ENCODE data around the gene CDH4.

Gene CDH4

DNA sequence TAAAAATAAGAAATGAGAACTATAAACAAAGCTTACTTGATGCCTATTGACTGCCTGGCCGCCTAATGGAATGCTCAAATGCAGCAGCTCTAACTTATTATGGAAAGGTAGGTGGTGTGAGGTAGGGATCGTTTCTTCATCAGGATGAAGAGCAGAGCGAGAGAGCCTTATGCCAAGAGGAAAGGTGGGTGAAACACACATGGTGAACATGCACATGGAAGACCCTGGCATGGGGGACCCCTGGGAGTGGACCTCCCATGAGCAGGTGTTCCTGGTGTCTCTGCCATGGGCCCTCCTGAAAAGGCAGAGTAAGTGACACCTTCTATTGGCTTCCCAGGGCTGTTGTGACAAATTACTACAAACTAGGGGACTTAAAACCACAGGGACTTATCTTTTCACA, 130.1 kb downstream of the CDH4 start:
- ATAC-seq (replicated peaks; ENCODE audit: extremely low read depth, poor library complexity, severe bottlenecking) (no peak), DNase-seq (ENCODE audit: low spot score in 2 of 2) (no peak)
- H3K27ac Mint-ChIP-seq (ENCODE audit: low read depth), result no peak overlapping the region
- H3K36me3 Mint-ChIP-seq (ENCODE audit: insufficient read depth), result no peaks in the 10 kb centered on the region
- no peak overlapping the region for H3K4me3 Mint-ChIP-seq
- no peaks in the 10 kb centered on the region for H3K27me3 Mint-ChIP-seq
- no peaks in the 10 kb centered on the region for H3K4me1 Mint-ChIP-seq
- no peaks in the 10 kb centered on the region for H3K9me3 Mint-ChIP-seq

GRCh38 chr20:61385296-61385695, 133.2 kb downstream of the CDH4 start:
- Mint-ChIP-seq H3K36me3 (ENCODE audit: insufficient read depth) (no peaks in the 10 kb centered on the region), H3K27me3 (no peaks in the 10 kb centered on the region), H3K4me1 (no peaks in the 10 kb centered on the region), H3K4me3 (no peak overlapping the region), H3K27ac (ENCODE audit: low read depth) (no peak overlapping the region), H3K9me3 (no peaks in the 10 kb centered on the region)
- ATAC-seq (replicated peaks; ENCODE audit: extremely low read depth, poor library complexity, severe bottlenecking) (no peak), DNase-seq (ENCODE audit: low spot score in 2 of 2) (no peak)

DNA sequence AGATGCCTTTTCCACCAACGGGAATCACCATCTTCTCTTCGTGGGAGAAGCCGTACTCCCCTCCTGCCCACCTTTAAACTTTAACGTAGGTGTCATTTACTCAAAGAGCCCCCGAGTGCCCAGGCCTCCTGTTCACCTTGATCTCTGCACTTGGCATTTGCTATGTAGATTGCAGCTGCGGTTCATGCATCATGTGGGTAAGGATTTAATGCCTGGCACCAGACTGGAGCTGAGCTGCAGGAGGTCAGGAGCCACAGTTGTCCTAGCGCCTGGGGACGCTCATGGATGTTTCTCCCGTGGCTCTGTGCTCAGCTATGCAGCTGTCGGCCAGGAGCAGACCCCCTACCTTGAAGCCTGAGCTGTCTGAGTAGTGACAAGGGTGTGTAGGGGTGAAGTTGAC, 133.7 kb downstream of the CDH4 start:
- Mint-ChIP-seq H3K27ac (ENCODE audit: low read depth) (no peak overlapping the region), H3K9me3 (no peaks in the 10 kb centered on the region), H3K4me1 (no peaks in the 10 kb centered on the region), H3K4me3 (no peak overlapping the region), H3K27me3 (no peaks in the 10 kb centered on the region), H3K36me3 (ENCODE audit: insufficient read depth) (no peaks in the 10 kb centered on the region)
- DNase-seq (ENCODE audit: low spot score in 2 of 2), result no peak
- ATAC-seq (replicated peaks; ENCODE audit: extremely low read depth, poor library complexity, severe bottlenecking), result no peak

- ATAC-seq (replicated peaks; ENCODE audit: extremely low read depth, poor library complexity, severe bottlenecking), result no peak
- Mint-ChIP-seq H3K36me3 (ENCODE audit: insufficient read depth) (no peaks in the 10 kb centered on the region), H3K27me3 (no peaks in the 10 kb centered on the region), H3K4me3 (no peak overlapping the region), H3K27ac (ENCODE audit: low read depth) (no peak overlapping the region), H3K4me1 (no peaks in the 10 kb centered on the region), H3K9me3 (no peaks in the 10 kb centered on the region)
- DNase-seq (ENCODE audit: low spot score in 2 of 2), result no peak
Measured at GRCh38 chr20:61387204-61387953, 135.3 kb downstream of the CDH4 start.

GRCh38 chr20:61387954-61388348, 135.9 kb downstream of the CDH4 start:
- ATAC-seq (replicated peaks; ENCODE audit: extremely low read depth, poor library complexity, severe bottlenecking), result no peak
- H3K4me1 Mint-ChIP-seq, result no peaks in the 10 kb centered on the region
- no peak for DNase-seq (ENCODE audit: low spot score in 2 of 2)
- no peak overlapping the region for H3K27ac Mint-ChIP-seq (ENCODE audit: low read depth)
- no peaks in the 10 kb centered on the region for H3K27me3 Mint-ChIP-seq
- H3K36me3 Mint-ChIP-seq (ENCODE audit: insufficient read depth), result no peaks in the 10 kb centered on the region
- H3K9me3 Mint-ChIP-seq, result no peaks in the 10 kb centered on the region
- H3K4me3 Mint-ChIP-seq, result no peak overlapping the region

GRCh38 chr20:61389077-61389476, 137.0 kb downstream of the CDH4 start:
- Mint-ChIP-seq H3K9me3 (no peaks in the 10 kb centered on the region), H3K4me1 (no peaks in the 10 kb centered on the region), H3K27me3 (no peaks in the 10 kb centered on the region), H3K4me3 (no peak overlapping the region), H3K27ac (ENCODE audit: low read depth) (no peak overlapping the region), H3K36me3 (ENCODE audit: insufficient read depth) (no peaks in the 10 kb centered on the region)
- DNase-seq (ENCODE audit: low spot score in 2 of 2), result no peak
- no peak for ATAC-seq (replicated peaks; ENCODE audit: extremely low read depth, poor library complexity, severe bottlenecking)

DNA sequence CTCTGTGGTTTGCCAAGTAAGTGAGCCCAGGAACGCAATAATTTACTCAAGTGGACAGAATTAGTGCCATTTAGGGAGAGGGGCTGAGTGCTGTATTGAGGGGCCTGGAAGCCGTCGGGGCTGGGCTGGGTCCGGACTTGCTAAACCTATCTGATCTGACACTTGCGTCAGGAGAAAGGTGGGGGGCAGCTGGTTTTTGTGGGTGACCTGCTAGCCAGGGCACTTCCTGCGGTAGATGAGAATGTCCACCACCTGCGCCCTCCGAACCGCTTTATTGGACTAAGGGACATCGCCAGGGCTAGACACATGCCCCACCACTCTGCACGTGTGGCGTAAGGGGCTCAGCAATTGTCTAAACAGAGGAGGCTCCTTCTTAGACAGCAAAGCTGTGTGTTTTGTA, 139.1 kb downstream of the CDH4 start:
- Mint-ChIP-seq H3K4me3 (no peak overlapping the region), H3K9me3 (no peaks in the 10 kb centered on the region), H3K4me1 (no peaks in the 10 kb centered on the region), H3K27ac (ENCODE audit: low read depth) (no peak overlapping the region), H3K36me3 (ENCODE audit: insufficient read depth) (no peaks in the 10 kb centered on the region), H3K27me3 (no peaks in the 10 kb centered on the region)
- DNase-seq (ENCODE audit: low spot score in 2 of 2), result no peak
- ATAC-seq (replicated peaks; ENCODE audit: extremely low read depth, poor library complexity, severe bottlenecking), result no peak

DNA sequence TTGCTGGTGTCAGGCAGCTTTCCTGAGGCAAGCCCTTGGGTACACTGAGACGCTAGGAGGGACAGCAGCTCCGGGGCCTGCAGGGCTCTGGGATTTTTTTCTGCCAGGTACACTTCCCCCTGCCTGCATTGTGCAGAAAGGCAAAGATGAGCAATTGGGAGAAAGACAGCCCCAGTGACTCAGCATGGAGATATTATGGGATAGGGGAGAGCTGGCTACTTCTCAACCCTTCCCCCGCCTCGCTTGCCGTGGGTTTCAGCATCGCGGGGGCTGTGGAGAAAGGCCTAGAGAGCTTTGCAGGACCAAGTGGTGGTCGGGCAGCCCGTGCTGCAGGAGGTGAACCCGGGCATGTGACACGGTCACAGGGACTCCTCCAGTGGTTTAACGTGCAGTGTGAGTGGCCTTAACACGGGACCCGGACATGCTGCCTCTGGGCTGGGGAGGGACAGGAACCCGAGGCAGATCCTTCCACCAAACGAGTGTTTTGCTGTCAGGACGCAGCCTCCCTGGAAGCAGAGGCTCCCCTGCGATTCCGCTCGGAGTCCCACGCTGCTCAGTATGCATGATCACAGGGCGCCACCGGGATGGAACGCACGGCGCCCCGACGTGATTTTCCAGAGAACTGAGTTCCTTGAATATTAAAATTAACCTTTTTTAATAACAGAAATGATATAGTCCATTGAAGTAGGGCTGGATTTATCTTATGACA, 139.9 kb downstream of the CDH4 start:
- no peak for ATAC-seq (replicated peaks; ENCODE audit: extremely low read depth, poor library complexity, severe bottlenecking)
- Mint-ChIP-seq H3K4me1 (no peaks in the 10 kb centered on the region), H3K4me3 (no peak overlapping the region)

DNA sequence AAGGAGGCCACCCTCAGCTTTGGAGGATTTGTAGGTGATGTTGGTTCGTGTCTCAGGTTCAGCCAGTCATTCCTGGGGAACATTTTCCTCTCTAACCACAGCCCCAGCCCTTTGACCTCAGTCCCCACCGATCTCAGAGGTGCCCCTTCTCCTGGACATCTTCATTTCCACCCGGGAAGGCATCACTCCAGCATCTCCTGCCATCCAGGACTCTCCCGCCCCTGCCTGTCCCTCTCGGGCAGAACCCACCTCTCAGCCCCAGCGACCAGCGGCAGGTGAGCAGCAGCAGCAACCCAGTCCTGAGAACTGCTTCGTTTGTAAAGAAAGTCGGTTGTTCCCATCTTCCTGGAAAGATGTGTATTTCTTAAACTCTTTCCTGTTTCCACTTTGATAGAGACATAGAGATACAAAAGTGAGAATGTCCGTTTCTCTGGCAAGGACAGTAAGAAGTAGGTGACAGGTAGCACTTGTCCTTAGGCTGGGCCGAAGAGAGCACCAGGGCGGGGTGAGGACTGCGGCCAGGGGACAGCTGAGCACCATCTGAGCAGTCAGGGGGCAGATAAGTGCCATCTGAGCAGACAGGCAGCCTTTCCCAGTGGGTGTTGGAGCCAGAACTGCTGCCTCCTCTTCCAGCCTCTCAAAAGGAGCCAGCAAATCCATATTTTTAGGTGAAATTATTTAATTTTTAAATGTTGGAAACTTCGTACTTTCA, 142.2 kb downstream of the CDH4 start:
- DNase-seq (ENCODE audit: low spot score in 2 of 2) (no peak), ATAC-seq (replicated peaks; ENCODE audit: extremely low read depth, poor library complexity, severe bottlenecking) (no peak)
- Mint-ChIP-seq H3K27ac (ENCODE audit: low read depth) (no peak overlapping the region), H3K4me3 (no peak overlapping the region), H3K9me3 (no peaks in the 10 kb centered on the region), H3K36me3 (ENCODE audit: insufficient read depth) (no peaks in the 10 kb centered on the region), H3K27me3 (no peaks in the 10 kb centered on the region), H3K4me1 (no peaks in the 10 kb centered on the region)

More for the DNA sequence above, 139.9 kb downstream of the CDH4 start:
- H3K36me3 Mint-ChIP-seq (ENCODE audit: insufficient read depth), result no peaks in the 10 kb centered on the region
- H3K9me3 Mint-ChIP-seq, result no peaks in the 10 kb centered on the region
- no peak for DNase-seq (ENCODE audit: low spot score in 2 of 2)
- no peaks in the 10 kb centered on the region for H3K27me3 Mint-ChIP-seq
- H3K27ac Mint-ChIP-seq (ENCODE audit: low read depth), result no peak overlapping the region

DNA sequence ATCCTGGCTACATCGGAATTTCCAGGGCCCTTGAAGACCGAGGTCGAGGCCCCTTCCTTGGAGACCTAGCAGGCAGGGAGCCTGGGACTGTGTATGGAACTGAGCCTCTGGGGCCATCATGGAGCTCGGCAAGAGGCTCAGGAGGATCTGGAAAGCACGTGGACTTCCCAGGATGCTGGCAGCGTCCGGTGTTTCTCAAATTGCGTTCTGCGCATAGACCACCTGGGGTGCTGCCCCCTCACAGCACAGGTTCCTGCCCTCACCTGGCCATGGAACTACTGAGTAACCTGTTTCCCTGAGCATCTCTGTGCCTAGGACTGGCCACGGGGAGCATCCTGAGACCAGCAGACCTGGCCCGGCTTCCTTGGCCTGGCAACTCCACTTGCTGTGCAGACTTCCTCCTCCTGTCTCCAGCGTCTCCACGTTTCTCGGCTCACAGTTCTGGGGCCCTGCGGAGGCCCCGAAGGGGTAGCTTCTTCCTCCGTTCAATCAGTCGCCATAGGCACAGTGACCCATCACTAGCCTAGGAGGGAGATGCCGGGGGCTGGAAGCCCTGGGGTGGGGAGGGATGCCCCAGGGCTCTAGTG, 144.3 kb downstream of the CDH4 start:
- Mint-ChIP-seq H3K27ac (ENCODE audit: low read depth) (no peak overlapping the region), H3K4me1 (no peaks in the 10 kb centered on the region), H3K27me3 (no peaks in the 10 kb centered on the region), H3K9me3 (no peaks in the 10 kb centered on the region), H3K4me3 (no peak overlapping the region), H3K36me3 (ENCODE audit: insufficient read depth) (no peaks in the 10 kb centered on the region)
- DNase-seq (ENCODE audit: low spot score in 2 of 2) (no peak), ATAC-seq (replicated peaks; ENCODE audit: extremely low read depth, poor library complexity, severe bottlenecking) (no peak)

DNA sequence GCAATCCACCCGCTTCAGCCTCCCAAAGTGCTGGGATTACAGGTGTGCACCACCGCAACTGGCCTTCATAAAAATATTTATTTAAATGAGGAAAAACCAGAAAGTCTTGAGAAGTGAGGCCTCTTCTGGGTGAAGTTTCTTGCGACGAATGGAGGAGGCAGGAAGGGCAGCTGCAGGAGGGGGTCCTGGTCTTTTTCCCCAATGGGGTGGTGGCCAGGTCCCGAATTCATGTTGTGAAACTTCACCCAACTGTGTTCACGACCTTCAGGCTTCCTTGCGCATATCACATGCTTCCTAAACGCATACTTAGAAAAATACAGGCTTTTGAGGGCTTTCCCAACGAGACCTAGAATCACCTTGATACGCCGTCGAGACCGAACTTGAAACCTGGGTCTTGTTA, 145.1 kb downstream of the CDH4 start:
- ATAC-seq (replicated peaks; ENCODE audit: extremely low read depth, poor library complexity, severe bottlenecking), result no peak
- Mint-ChIP-seq H3K27me3 (no peaks in the 10 kb centered on the region), H3K9me3 (no peaks in the 10 kb centered on the region)

GRCh38 chr20:61397790-61398189, 145.7 kb downstream of the CDH4 start:
- Mint-ChIP-seq H3K4me1 (no peaks in the 10 kb centered on the region), H3K36me3 (ENCODE audit: insufficient read depth) (no peaks in the 10 kb centered on the region), H3K4me3 (no peak overlapping the region), H3K9me3 (no peaks in the 10 kb centered on the region), H3K27ac (ENCODE audit: low read depth) (no peak overlapping the region), H3K27me3 (no peaks in the 10 kb centered on the region)
- ATAC-seq (replicated peaks; ENCODE audit: extremely low read depth, poor library complexity, severe bottlenecking) (no peak), DNase-seq (ENCODE audit: low spot score in 2 of 2) (no peak)

More for the DNA sequence above, 145.1 kb downstream of the CDH4 start:
- Mint-ChIP-seq H3K27ac (ENCODE audit: low read depth) (no peak overlapping the region), H3K4me3 (no peak overlapping the region), H3K4me1 (no peaks in the 10 kb centered on the region), H3K36me3 (ENCODE audit: insufficient read depth) (no peaks in the 10 kb centered on the region)
- DNase-seq (ENCODE audit: low spot score in 2 of 2), result no peak

All from central memory CD8-positive, alpha-beta T cell (primary cell).